GM12878 (cell line): Measurements from ENCODE around the gene ANK2. TPM values are rescaled to one million over a fixed set of nuclear protein-coding genes. Genes with fewer than 3 reads are reported as not detected.

Experiments
- ATAC-seq: fragments of 200-7000 bp; cut with Tn5 transposase; 3 replicates; pipeline ENCODE4 v1.9.1; 2020; ENCODE audit warnings: mild to moderate bottlenecking, moderate library complexity
- BruUV-seq: library from RNA; stranded (reverse); fragments of 400-500 nt; replicated peaks from 2 replicates; lab custom pipeline; 2021; lab: Mats Ljungman, UMichigan
- CTCF ChIA-PET: fragments of 300-600 bp; sonication (Branson Sonifier 250); formaldehyde crosslinking; extraction: SDS; loops from one replicate; lab custom pipeline; 2021; ENCODE audit warnings: inconsistent platforms; lab: Yijun Ruan, JAX
- POLR2A ChIA-PET: fragments of 350-600 bp; formaldehyde crosslinking; extraction: SDS; loops from one replicate; lab custom pipeline; 2021; ENCODE audit warnings: inconsistent platforms; lab: Charles Lee
- RAD21 ChIA-PET: fragments of 300-600 bp; sonication (Branson Sonifier 250); formaldehyde crosslinking; loops from one replicate; lab custom pipeline; 2023; ENCODE audit warnings: antibody characterized with exemption; ENCODE audit not compliant: unreplicated experiment; lab: Charles Lee
- SMC1A ChIA-PET: fragments of 300-600 bp; sonication (Branson Sonifier 250); formaldehyde crosslinking; loops from one replicate; lab custom pipeline; 2023; ENCODE audit not compliant: unreplicated experiment, uncharacterized antibody; lab: Charles Lee
- DNase-seq: peaks from one replicate; pipeline ENCODE4 v3.0.0-alpha.2; 2011; ENCODE audit warnings: low read depth, low spot score
- FAIRE-seq: peaks from 3 replicates; lab custom pipeline; 2011; peaks lifted over from hg19 to GRCh38; lab: Jason Lieb, UNC
- H2AFZ ChIP-seq: 2 replicates; pipeline ENCODE4 v1.6.0; 2011; ENCODE audit warnings: low read depth, low read length, control low read depth; ENCODE audit not compliant: control insufficient read depth
- H3K27ac ChIP-seq: 2 replicates; pipeline ENCODE4 v1.5.1; 2011; ENCODE audit warnings: control low read depth; ENCODE audit not compliant: control insufficient read depth, insufficient read depth
- H3K27me3 ChIP-seq, 2 experiments: replicated peaks in 1 of 2; 2 replicates each; pipeline versions ENCODE4 v1.6.0 to v1.6.1; 2011; ENCODE audit warnings: low read length in 1 of 2; ENCODE audit not compliant: control insufficient read depth in 2 of 2, insufficient read depth in 2 of 2
- H3K36me3 ChIP-seq, 2 experiments: 2 replicates each; pipeline ENCODE4 v1.5.1; 2011; ENCODE audit warnings: low read length in 1 of 2; ENCODE audit not compliant: control insufficient read depth in 2 of 2, insufficient read depth in 2 of 2
- H3K4me1 ChIP-seq: 2 replicates; pipeline ENCODE4 v1.6.1; 2011; ENCODE audit warnings: mild to moderate bottlenecking, low read length, moderate library complexity, mixed read lengths; ENCODE audit not compliant: control insufficient read depth, insufficient read depth
- H3K4me2 ChIP-seq: 2 replicates; pipeline ENCODE4 v1.6.0; 2011; ENCODE audit warnings: control low read depth; ENCODE audit not compliant: control insufficient read depth, insufficient read depth
- H3K4me3 ChIP-seq: fragments of 200-600 bp; sonication (generic); 2 replicates; pipeline ENCODE4 v1.5.1; 2016
- H3K79me2 ChIP-seq: 2 replicates; pipeline ENCODE4 v1.6.0; 2011; ENCODE audit warnings: low read length; ENCODE audit not compliant: control insufficient read depth, insufficient read depth
- H3K9ac ChIP-seq: 2 replicates; pipeline ENCODE4 v1.8.0; 2011; ENCODE audit warnings: low read length, control low read depth, mixed read lengths; ENCODE audit not compliant: control insufficient read depth, insufficient read depth
- H3K9me3 ChIP-seq: replicated peaks from 3 replicates; pipeline ENCODE4 v1.5.1; 2011; ENCODE audit warnings: mild to moderate bottlenecking, low read length; ENCODE audit not compliant: control insufficient read depth, insufficient read depth
- H4K20me1 ChIP-seq: 2 replicates; pipeline ENCODE4 v1.6.0; 2011; ENCODE audit not compliant: control insufficient read depth, insufficient read depth
- CHD4 ChIP-seq: fragments of 200-600 bp; sonication (generic); IDR thresholded peaks from 2 replicates; pipeline ENCODE4 v1.6.1; 2016; ENCODE audit warnings: mild to moderate bottlenecking
- ETV6 ChIP-seq, 2 experiments: fragments of 450-650 bp in 1 of 2; IDR thresholded peaks in 1 of 2; conservative IDR thresholded peaks in 1 of 2; 2 replicates each; pipeline ENCODE4 v1.6.1; 2014; ENCODE audit warnings: antibody characterized with exemption in 1 of 2, borderline replicate concordance in 1 of 2, low read depth in 1 of 2, mild to moderate bottlenecking in 1 of 2, moderate library complexity in 1 of 2
- IRF3 ChIP-seq: fragments of 450-650 bp; IDR thresholded peaks from 2 replicates; pipeline ENCODE4 v1.6.1; 2014; ENCODE audit warnings: mild to moderate bottlenecking
- MYC ChIP-seq: IDR thresholded peaks from 2 replicates; pipeline ENCODE4 v1.6.1; 2011; ENCODE audit warnings: mild to moderate bottlenecking, low read length, moderate library complexity, inconsistent platforms; ENCODE audit not compliant: insufficient read depth, insufficient replicate concordance, insufficient read length, severe bottlenecking
- NFYB ChIP-seq: IDR thresholded peaks from 2 replicates; pipeline ENCODE4 v1.6.1; 2011; ENCODE audit warnings: low read depth, mild to moderate bottlenecking, low read length, improper control_type of control experiment, moderate library complexity; ENCODE audit not compliant: insufficient read depth
- NR2F1 ChIP-seq: fragments of 450-650 bp; conservative IDR thresholded peaks from 2 replicates; pipeline ENCODE4 v1.6.1; 2017; ENCODE audit warnings: mild to moderate bottlenecking
- POLR2AphosphoS5 ChIP-seq: IDR thresholded peaks from 2 replicates; pipeline ENCODE4 v1.6.1; 2011; ENCODE audit warnings: mild to moderate bottlenecking, low read length, inconsistent platforms
- RFX5 ChIP-seq: IDR thresholded peaks from 2 replicates; pipeline ENCODE4 v1.6.1; 2011; ENCODE audit warnings: low read depth, low read length, improper control_type of control experiment
- RUNX3 ChIP-seq: IDR thresholded peaks from 2 replicates; pipeline ENCODE4 v1.6.1; 2012; ENCODE audit warnings: low read length, inconsistent platforms
- SIX5 ChIP-seq: IDR thresholded peaks from 2 replicates; pipeline ENCODE4 v1.6.1; 2011; ENCODE audit warnings: mild to moderate bottlenecking, low read depth, low read length, moderate library complexity; ENCODE audit not compliant: severe bottlenecking
- SP1 ChIP-seq: IDR thresholded peaks from one replicate; pipeline ENCODE4 v1.6.1; 2011; ENCODE audit warnings: low read depth, low read length
- SREBF1 ChIP-seq: IDR thresholded peaks from 2 replicates; pipeline ENCODE4 v1.6.1; 2012; ENCODE audit warnings: mild to moderate bottlenecking, low read length
- SUZ12 ChIP-seq: fragments of 200-600 bp; sonication (generic); IDR thresholded peaks from one replicate; pipeline ENCODE4 v1.6.1; 2018; ENCODE audit warnings: antibody characterized with exemption, mild to moderate bottlenecking; ENCODE audit not compliant: unreplicated experiment
- TARDBP ChIP-seq: IDR thresholded peaks from 2 replicates; pipeline ENCODE4 v1.6.1; 2016; ENCODE audit warnings: borderline replicate concordance
- ZBTB33 ChIP-seq: fragments of 450-650 bp; IDR thresholded peaks from 2 replicates; pipeline ENCODE4 v1.6.1; 2017; ENCODE audit warnings: mild to moderate bottlenecking
- ZNF592 ChIP-seq: fragments of 450-650 bp; IDR thresholded peaks from 2 replicates; pipeline ENCODE4 v1.6.1; 2017; ENCODE audit warnings: mild to moderate bottlenecking, moderate library complexity
- WGBS: methylation state at CpG from one replicate; pipeline ENCODE4 v1.1.6; 2016; ENCODE audit warnings: low lambda C conversion rate; ENCODE audit not compliant: insufficient replicate concordance, insufficient coverage; ENCODE audit errors: missing lambda C conversion rate; 5-methylcytosine and 5-hydroxymethylcytosine counted together
- in situ Hi-C: fragments of 300-500 bp; cut with MboI; formaldehyde crosslinking; loops from 9 replicates; pipeline ENCODE4 v1.14.3; 2018; ENCODE audit warnings: mixed read lengths
- intact Hi-C: fragments of 100-400 bp; cut with micrococcal nuclease; formaldehyde crosslinking; loops from one replicate; pipeline ENCODE4 v1.14.2; 2022; ENCODE audit not compliant: unreplicated experiment
- polyA plus RNA-seq, 11 experiments: library from polyadenylated mRNA; depleted of rRNA in 4 of 11; unstranded in 6 of 11; stranded (reverse) in 5 of 11; fragments of >200 nt; fragmentation: Nextera tagmentation in 4 of 11; fragmentation: Illumina TruSeq in 1 of 11; extraction: Ambion mirVana in 4 of 11; extraction: Trizol in 1 of 11; gene quantifications; 1 replicate in 1 of 11; 2 replicates in 10 of 11; pipeline versions ENCODE4 v1.2.1 to v1.2.3, GENCODE V29; 2011 to 2016; ENCODE audit warnings: inconsistent platforms in 2 of 11, missing spikeins in 2 of 11, low read depth in 1 of 11
- total RNA-seq, 4 experiments: library from RNA; depleted of rRNA in 3 of 4; stranded (reverse); fragments of >200 nt in 3 of 4; fragmentation: Illumina TruSeq in 1 of 4; extraction: Trizol in 1 of 4; gene quantifications; 2 replicates each; pipeline versions ENCODE4 v1.2.1 to v1.2.3, GENCODE V29; 2013 to 2021

ANK2 gene
- total and polyA plus RNA-seq, 10 of the 15 experiments (the other 5 are each of a cell fraction or from before 2014, with no cell fraction given): 1.6 to 13.0 (median 4.1) TPM

- TF ChIP-seq RFX5 (no peak), NR2F1 (no peak), TARDBP (no peak), SUZ12 (no peak), CHD4 (no peak), POLR2AphosphoS5 (no peak), SIX5 (no peak), ETV6 (conservative IDR thresholded peaks at IDR 0.05 in 1 of 2, IDR thresholded peaks at IDR 0.05 in 1 of 2; ENCODE audit: borderline replicate concordance in 1 of 2, low read depth in 1 of 2) (no peak), IRF3 (no peak), SREBF1 (no peak), SP1 (no peak)
Measured at GRCh38 chr4:113003841-113004240, 45.6 kb upstream of the ANK2 start (continued).

GRCh38 chr4:113004655-113005054 is 44.8 kb upstream of the ANK2 start:
- Histone ChIP-seq H3K79me2 (no peaks in the 10 kb centered on the region), H3K9me3 (no peaks in the 10 kb centered on the region), H3K27me3 (no peaks in the 10 kb centered on the region), H4K20me1 (no peaks in the 10 kb centered on the region), H3K4me2 (no peak overlapping the region), H3K4me3 (no peak overlapping the region), H2AFZ (no peak overlapping the region), H3K4me1 (no peaks in the 10 kb centered on the region), H3K9ac (no peak overlapping the region), H3K36me3 (no peaks in the 10 kb centered on the region), H3K27ac (no peak overlapping the region)
- in situ Hi-C loops: no loop called here
- intact Hi-C loops: no loop called here
- ChIA-PET SMC1A (interaction anchor here (1.7 to 1.8 kb wide), 2 partner anchors 9 to 12 kb away, joined by 3 to 9 read pairs; no protein-coding TSS in a partner anchor), CTCF (interaction anchor here (0.5 kb wide), 1 partner anchor 53 kb away, joined by 3 read pairs; no protein-coding TSS in a partner anchor), RAD21 (no interaction called here), POLR2A (no interaction called here)
- no peak for ATAC-seq
- FAIRE-seq: no peak
- BruUV-seq: no TSS peak
- DNase-seq: no peak
- 74% methylated on average over 4 of the region's 4 CpGs for WGBS
- no peak for TF ChIP-seq MYC
- no peak for TF ChIP-seq ZNF592
- TF ChIP-seq ZBTB33: no peak
- no peak for TF ChIP-seq NFYB
- TF ChIP-seq RUNX3: no peak
